Lower leg skin (tissue), 3 donors: ENCODE measurements around the gene IGSF21.

Experiments used
- CTCF ChIP-seq, 3 donors: fragments of 450-650 bp; IDR thresholded peaks; one replicate each; pipeline ENCODE4 v1.5.1; 2016; ENCODE audit warnings: antibody characterized with exemption in 3 of 3, mild to moderate bottlenecking in 3 of 3, moderate library complexity in 2 of 3
- POLR2A ChIP-seq, 2 donors: fragments of 450-650 bp; IDR thresholded peaks; one replicate each; pipeline ENCODE4 v1.6.1; 2016 to 2017; ENCODE audit warnings: antibody characterized with exemption in 2 of 2, mild to moderate bottlenecking in 1 of 2, moderate library complexity in 1 of 2

GRCh38 chr1:18360251-18360650 lies 252.7 kb downstream of the IGSF21 start:
- no peak for TF ChIP-seq CTCF (IDR thresholded peaks at IDR 0.05)
- TF ChIP-seq POLR2A (IDR thresholded peaks at IDR 0.05), result no peak
